Measurements from ENCODE around the gene TTLL9. TPM values are rescaled to one million over a fixed set of nuclear protein-coding genes. Genes with fewer than 3 reads are reported as not detected.

Gene TTLL9
- total RNA-seq, 4 donors from 2014 or later, result 0.16 TPM; not detected in 3

GRCh38 chr20:31866221-31866620 is 4.2 kb upstream of the TTLL9 start:
- 77 to 78% methylated on average over 3 of the region's 3 CpGs for WGBS, 2 donors
- no peak overlapping the region for H3K4me3 ChIP-seq (ENCODE audit: low read depth, poor library complexity, severe bottlenecking)
- DNase-seq (ENCODE audit: low spot score in 2 of 2), result no peak
- TF ChIP-seq POLR2A (IDR thresholded peaks at IDR 0.05), result no peak
- TF ChIP-seq CTCF (IDR thresholded peaks at IDR 0.05), result no peak
- intact Hi-C loops (cut with DNase I; ENCODE audit: low total_unique reads), result no loop called here

GRCh38 chr20:31868853-31869672 is 1.4 kb upstream of the TTLL9 start:
- intact Hi-C loops (cut with DNase I; ENCODE audit: low total_unique reads), result no loop called here
- no peak for TF ChIP-seq POLR2A (IDR thresholded peaks at IDR 0.05)
- no peak for TF ChIP-seq CTCF (IDR thresholded peaks at IDR 0.05)
- H3K4me3 ChIP-seq (ENCODE audit: low read depth, poor library complexity, severe bottlenecking), result no peak overlapping the region
- peak in 1 of 2 donors; percentile 78 for DNase-seq (ENCODE audit: low spot score in 2 of 2)
- 72 to 75% methylated on average over 7 to 12 of the region's 12 CpGs for WGBS, 2 donors

- intact Hi-C loops (cut with DNase I; ENCODE audit: low total_unique reads), result no loop called here
- no peak for DNase-seq (ENCODE audit: low spot score in 2 of 2)
- H3K4me3 ChIP-seq (ENCODE audit: low read depth, poor library complexity, severe bottlenecking), result no peak overlapping the region
- TF ChIP-seq CTCF (IDR thresholded peaks at IDR 0.05), result no peak
- 19 to 21% methylated on average over 1 of the region's 1 CpG for WGBS, 2 donors
These were observed 827 bp upstream of the TTLL9 start for GRCh38 chr20:31869673-31869941.

- intact Hi-C loops (cut with DNase I; ENCODE audit: low total_unique reads), result no loop called here
- 7 to 17% methylated on average over 14 to 24 of the region's 24 CpGs for WGBS, 2 donors
- TF ChIP-seq CTCF (IDR thresholded peaks at IDR 0.05), result no peak
- TF ChIP-seq POLR2A (IDR thresholded peaks at IDR 0.05), result no peak
- no peak for DNase-seq (ENCODE audit: low spot score in 2 of 2)
- peak overlapping the region; percentile 47 for H3K4me3 ChIP-seq (ENCODE audit: low read depth, poor library complexity, severe bottlenecking)
These were observed 538 bp downstream of the TTLL9 start for GRCh38 chr20:31870726-31871617.

- intact Hi-C loops (cut with DNase I; ENCODE audit: low total_unique reads), result no loop called here
- TF ChIP-seq POLR2A (IDR thresholded peaks at IDR 0.05) (no peak), CTCF (IDR thresholded peaks at IDR 0.05) (no peak)
- DNase-seq (ENCODE audit: low spot score in 2 of 2), result peak in 1 of 2 donors; percentile 8
- H3K4me3 ChIP-seq (ENCODE audit: low read depth, poor library complexity, severe bottlenecking), result no peak overlapping the region
- WGBS, 2 donors, result 100% methylated on average over 1 of the region's 1 CpG
These were observed 1.2 kb downstream of the TTLL9 start for GRCh38 chr20:31871618-31871954.

All from lower leg skin (tissue), 4 donors.